ENCODE measurements around the gene GAB1. TPM values are rescaled to one million over a fixed set of nuclear protein-coding genes. Genes with fewer than 3 reads are reported as not detected.

The GAB1 gene
- total RNA-seq, 1 donor from 2014 or later, result 5.0 TPM

GRCh38 chr4:143455211-143455610 is 118.5 kb downstream of the GAB1 start:
- FAIRE-seq (no peak), DNase-seq (ENCODE audit: low read depth) (no peak)
- no peak for TF ChIP-seq CTCF (IDR thresholded peaks at IDR 0.05; ENCODE audit: insufficient read depth, low read length, severe bottlenecking)
- H3K27me3 ChIP-seq (ENCODE audit: control insufficient read depth, insufficient read depth, low read length), result no peaks in the 10 kb centered on the region
- H3K4me3 ChIP-seq (ENCODE audit: low read depth, low read length), result no peak overlapping the region
- no peaks in the 10 kb centered on the region for H3K36me3 ChIP-seq (ENCODE audit: control insufficient read depth, insufficient read depth, low read length)

GRCh38 chr4:143458966-143459365 is 122.3 kb downstream of the GAB1 start:
- peaks cover 4% of the 10 kb centered on the region for H3K36me3 ChIP-seq (ENCODE audit: control insufficient read depth, insufficient read depth, low read length)
- FAIRE-seq, result no peak
- TF ChIP-seq CTCF (IDR thresholded peaks at IDR 0.05; ENCODE audit: insufficient read depth, low read length, severe bottlenecking), result no peak

GRCh38 chr4:143473334-143474126 is 136.9 kb downstream of the GAB1 start:
- DNase-seq (ENCODE audit: low read depth) (no peak), FAIRE-seq (no peak)
- Histone ChIP-seq H3K4me3 (ENCODE audit: low read depth, low read length) (no peak overlapping the region), H3K27me3 (ENCODE audit: control insufficient read depth, insufficient read depth, low read length) (no peaks in the 10 kb centered on the region), H3K36me3 (ENCODE audit: control insufficient read depth, insufficient read depth, low read length) (peaks cover 1% of the 10 kb centered on the region)
- no peak for TF ChIP-seq CTCF (IDR thresholded peaks at IDR 0.05; ENCODE audit: insufficient read depth, low read length, severe bottlenecking)

More at GRCh38 chr4:143458966-143459365, 122.3 kb downstream of the GAB1 start:
- Histone ChIP-seq H3K4me3 (ENCODE audit: low read depth, low read length) (no peak overlapping the region), H3K27me3 (ENCODE audit: control insufficient read depth, insufficient read depth, low read length) (no peaks in the 10 kb centered on the region)
- DNase-seq (ENCODE audit: low read depth), result no peak

GRCh38 chr4:143477487-143477886 is 140.8 kb downstream of the GAB1 start:
- Histone ChIP-seq H3K4me3 (ENCODE audit: low read depth, low read length) (no peak overlapping the region), H3K36me3 (ENCODE audit: control insufficient read depth, insufficient read depth, low read length) (no peaks in the 10 kb centered on the region), H3K27me3 (ENCODE audit: control insufficient read depth, insufficient read depth, low read length) (no peaks in the 10 kb centered on the region)
- no peak for FAIRE-seq
- no peak for TF ChIP-seq CTCF (IDR thresholded peaks at IDR 0.05; ENCODE audit: insufficient read depth, low read length, severe bottlenecking)
- no peak for DNase-seq (ENCODE audit: low read depth)

GRCh38 chr4:143481361-143481760 is 144.7 kb downstream of the GAB1 start:
- TF ChIP-seq CTCF (IDR thresholded peaks at IDR 0.05; ENCODE audit: insufficient read depth, low read length, severe bottlenecking), result no peak
- Histone ChIP-seq H3K27me3 (ENCODE audit: control insufficient read depth, insufficient read depth, low read length) (no peaks in the 10 kb centered on the region), H3K4me3 (ENCODE audit: low read depth, low read length) (no peak overlapping the region), H3K36me3 (ENCODE audit: control insufficient read depth, insufficient read depth, low read length) (no peaks in the 10 kb centered on the region)
- FAIRE-seq (no peak), DNase-seq (ENCODE audit: low read depth) (no peak)

- no peaks in the 10 kb centered on the region for H3K36me3 ChIP-seq (ENCODE audit: control insufficient read depth, insufficient read depth, low read length)
- peak; percentile 34 for TF ChIP-seq CTCF (IDR thresholded peaks at IDR 0.05; ENCODE audit: insufficient read depth, low read length, severe bottlenecking)
- FAIRE-seq (no peak), DNase-seq (ENCODE audit: low read depth) (peak; percentile 54)
- H3K27me3 ChIP-seq (ENCODE audit: control insufficient read depth, insufficient read depth, low read length), result no peaks in the 10 kb centered on the region
- H3K4me3 ChIP-seq (ENCODE audit: low read depth, low read length), result no peak overlapping the region
These were observed 146.2 kb downstream of the GAB1 start for GRCh38 chr4:143482840-143483239.

Data from bronchial epithelial cell (primary cell).